Esophagus squamous epithelium (tissue), 5 donors: ENCODE measurements around the gene MTHFD2L. TPM values are rescaled to one million over a fixed set of nuclear protein-coding genes. Genes with fewer than 3 reads are reported as not detected.
"Not testable (repeated sequence)": the region's sequence is repeated elsewhere in the genome, so short reads cannot be mapped to it uniquely, and the experiment has no call there.

ENCODE experiments used
- DNase-seq: peaks from one replicate; lab custom pipeline; 2025; lab: John Stamatoyannopoulos, UW
- H3K27ac ChIP-seq, 4 donors: fragments of 200-600 bp; sonication (generic); one replicate each; pipeline ENCODE4 v1.5.1; 2016 to 2019; ENCODE audit warnings: mild to moderate bottlenecking in 1 of 4
- H3K27me3 ChIP-seq, 4 donors: fragments of 200-600 bp; sonication (generic); 1 replicate in 3 of 4; 2 replicates in 1 of 4; pipeline versions ENCODE4 v1.5.1 to v1.6.0; 2017 to 2021; ENCODE audit warnings: antibody characterized with exemption in 1 of 4
- H3K36me3 ChIP-seq, 3 donors: fragments of 200-600 bp; sonication (generic); one replicate each; pipeline ENCODE4 v1.5.1; 2016 to 2019
- H3K4me1 ChIP-seq, 3 donors: fragments of 200-600 bp; sonication (generic); one replicate each; pipeline ENCODE4 v1.5.1; 2017 to 2019
- H3K4me3 ChIP-seq, 4 donors: fragments of 200-600 bp; sonication (generic); 1 replicate in 3 of 4; 2 replicates in 1 of 4; pipeline ENCODE4 v1.5.1; 2016 to 2019; ENCODE audit warnings: mild to moderate bottlenecking in 2 of 4, moderate library complexity in 1 of 4
- H3K9me3 ChIP-seq, 3 donors: fragments of 200-600 bp; sonication (generic); one replicate each; pipeline ENCODE4 v1.5.1; 2016 to 2019
- POLR2A ChIP-seq, 4 donors: fragments of 450-650 bp; IDR thresholded peaks; one replicate each; pipeline ENCODE4 v1.6.1; 2017; ENCODE audit warnings: antibody characterized with exemption in 4 of 4, mild to moderate bottlenecking in 4 of 4, moderate library complexity in 3 of 4
- WGBS, 2 donors: methylation state at CpG; one replicate each; pipeline ENCODE4 v1.1.5; 2018; 5-methylcytosine and 5-hydroxymethylcytosine counted together
- intact Hi-C: fragments of 100-400 bp; cut with DNase I; formaldehyde crosslinking; loops from one replicate; pipeline ENCODE4 v1.15.0; 2022
- total RNA-seq, 4 donors: library from RNA; depleted of rRNA; stranded (reverse); fragments of >200 nt; gene quantifications; one replicate each; pipeline ENCODE4 v1.1.0, GENCODE V29; 2016
- TF ChIP-seq, protein P1 (sequence below), 6 experiments: fragments of 450-650 bp in 4 of 6; fragments of 200-600 bp in 2 of 6; sonication (generic) in 2 of 6; IDR thresholded peaks; one replicate each; pipeline ENCODE4 v1.5.1; 2016 to 2019; ENCODE audit warnings: antibody characterized with exemption in 6 of 6, mild to moderate bottlenecking in 4 of 6, moderate library complexity in 4 of 6
- donor health status: DM: yes; HTN: yes; CAD: no.

MTHFD2L gene
- total RNA-seq, 4 donors from 2014 or later = 9.9 to 22.9 (median 19.1) TPM

DNA sequence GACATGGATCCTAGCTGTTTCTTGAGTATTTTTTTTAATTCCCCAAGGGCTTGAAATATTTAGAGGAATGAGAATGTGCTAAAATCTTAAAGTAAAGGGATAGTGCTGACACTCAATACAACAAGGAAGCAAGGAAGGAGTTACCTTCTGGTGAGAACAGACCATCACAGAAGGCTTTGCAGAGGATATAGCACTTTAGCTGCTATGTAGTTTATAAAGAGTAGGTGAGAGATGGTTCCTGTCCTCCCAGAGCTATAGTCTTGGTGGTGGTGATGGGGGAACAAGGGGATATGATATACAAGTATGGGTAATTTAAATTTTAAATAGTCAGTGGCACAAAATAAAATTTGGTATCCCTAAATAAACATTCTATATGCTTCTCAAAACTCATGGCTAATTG, 47.6 kb downstream of the MTHFD2L start:
- TF ChIP-seq, protein P1, sequence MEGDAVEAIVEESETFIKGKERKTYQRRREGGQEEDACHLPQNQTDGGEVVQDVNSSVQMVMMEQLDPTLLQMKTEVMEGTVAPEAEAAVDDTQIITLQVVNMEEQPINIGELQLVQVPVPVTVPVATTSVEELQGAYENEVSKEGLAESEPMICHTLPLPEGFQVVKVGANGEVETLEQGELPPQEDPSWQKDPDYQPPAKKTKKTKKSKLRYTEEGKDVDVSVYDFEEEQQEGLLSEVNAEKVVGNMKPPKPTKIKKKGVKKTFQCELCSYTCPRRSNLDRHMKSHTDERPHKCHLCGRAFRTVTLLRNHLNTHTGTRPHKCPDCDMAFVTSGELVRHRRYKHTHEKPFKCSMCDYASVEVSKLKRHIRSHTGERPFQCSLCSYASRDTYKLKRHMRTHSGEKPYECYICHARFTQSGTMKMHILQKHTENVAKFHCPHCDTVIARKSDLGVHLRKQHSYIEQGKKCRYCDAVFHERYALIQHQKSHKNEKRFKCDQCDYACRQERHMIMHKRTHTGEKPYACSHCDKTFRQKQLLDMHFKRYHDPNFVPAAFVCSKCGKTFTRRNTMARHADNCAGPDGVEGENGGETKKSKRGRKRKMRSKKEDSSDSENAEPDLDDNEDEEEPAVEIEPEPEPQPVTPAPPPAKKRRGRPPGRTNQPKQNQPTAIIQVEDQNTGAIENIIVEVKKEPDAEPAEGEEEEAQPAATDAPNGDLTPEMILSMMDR (IDR thresholded peaks at IDR 0.05) = no peak
- TF ChIP-seq POLR2A (IDR thresholded peaks at IDR 0.05) = no peak
- no peak overlapping the region for H3K27ac ChIP-seq
- no peak overlapping the region for H3K4me3 ChIP-seq
- DNase-seq = no peak
- peaks cover 0 to 9% (median 0%) of the 10 kb centered on the region in 3 donors for H3K4me1 ChIP-seq
- H3K36me3 ChIP-seq = peaks cover 0 to 15% (median 0%) of the 10 kb centered on the region in 3 donors
- H3K9me3 ChIP-seq = no peaks in the 10 kb centered on the region
- H3K27me3 ChIP-seq = no peaks in the 10 kb centered on the region
- intact Hi-C loops = no loop called here

DNA sequence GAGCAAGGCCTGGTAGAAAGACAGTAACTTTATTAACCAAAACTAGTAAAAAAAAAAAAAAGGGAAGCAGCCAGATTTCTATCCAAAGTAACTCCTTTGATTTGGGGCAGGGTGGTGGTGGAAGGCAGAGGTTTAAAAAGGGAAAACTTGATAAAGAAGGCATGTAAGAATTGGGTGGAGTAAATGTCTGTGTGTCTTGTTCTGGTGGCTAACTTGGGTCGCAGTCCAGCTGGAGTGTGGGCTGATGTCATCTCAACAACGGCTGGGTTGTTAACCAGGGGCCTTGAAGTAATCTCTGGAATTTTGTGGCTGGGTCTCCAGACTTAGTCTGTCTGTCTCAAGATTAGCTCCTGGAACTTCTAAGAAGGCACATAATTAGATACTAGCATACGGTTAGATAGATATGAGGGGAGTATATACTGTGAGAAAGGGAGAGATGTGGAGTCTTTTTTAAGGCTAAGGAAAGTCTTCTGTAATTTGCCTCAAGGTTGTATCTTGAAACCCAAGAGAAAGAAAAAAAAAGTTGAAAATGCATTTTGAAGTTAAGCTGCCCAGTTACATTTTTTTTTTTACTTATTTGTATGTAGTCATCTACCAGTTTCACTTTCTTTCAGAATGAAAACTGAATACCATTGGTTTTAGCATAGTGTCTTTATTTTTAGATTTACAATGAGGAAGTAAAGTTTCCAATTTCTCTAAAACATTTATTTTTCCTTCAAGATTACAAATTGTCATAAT, 48.3 kb downstream of the MTHFD2L start:
- Histone ChIP-seq H3K36me3 (peaks cover 0 to 12% (median 0%) of the 10 kb centered on the region in 3 donors), H3K27ac (no peak overlapping the region), H3K9me3 (peaks cover 0 to 6% (median 0%) of the 10 kb centered on the region in 3 donors), H3K4me1 (peaks cover 0 to 9% (median 0%) of the 10 kb centered on the region in 3 donors), H3K4me3 (no peak overlapping the region), H3K27me3 (no peaks in the 10 kb centered on the region)
- intact Hi-C loops = no loop called here
- DNase-seq = no peak
- no peak for TF ChIP-seq POLR2A (IDR thresholded peaks at IDR 0.05)
- TF ChIP-seq, protein P1 (IDR thresholded peaks at IDR 0.05) = no peak
- WGBS, 2 donors = 50 to 53% methylated on average over 3 of the region's 3 CpGs

DNA sequence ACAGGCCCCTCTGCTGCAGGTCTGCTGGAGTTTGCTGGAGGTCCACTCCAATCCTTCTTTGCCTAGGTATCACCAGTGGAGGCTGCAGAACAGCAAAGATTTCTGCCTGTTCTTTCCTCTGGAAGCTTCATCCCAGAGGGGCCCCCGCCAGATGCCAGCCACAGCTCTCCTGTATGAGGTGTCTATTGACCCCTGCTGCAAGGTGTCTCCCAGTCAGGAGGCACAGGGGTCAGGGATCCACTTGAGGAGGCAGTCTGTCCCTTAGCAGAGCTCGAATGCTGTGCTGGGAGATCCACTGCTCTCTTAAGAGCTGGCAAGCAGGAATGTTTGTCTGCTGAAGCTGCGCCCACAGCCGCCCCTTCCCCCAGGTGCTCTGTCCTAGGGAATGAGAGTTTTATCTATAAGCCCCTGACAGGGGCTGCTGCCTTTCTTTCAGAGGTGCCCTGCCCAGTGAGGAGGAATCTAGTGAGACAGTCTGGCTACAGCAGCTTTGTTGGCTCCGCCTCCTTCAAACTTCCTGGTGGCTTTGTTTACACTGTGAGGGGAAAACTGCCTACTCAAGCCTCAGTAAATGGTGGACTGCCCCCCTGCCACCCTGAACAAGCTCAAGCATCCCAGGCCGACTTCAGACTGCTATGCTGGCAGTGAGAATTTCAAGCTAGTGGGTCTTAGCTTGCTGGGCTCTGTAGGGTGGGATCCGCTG, 56.7 kb downstream of the MTHFD2L start:
- H3K27me3 ChIP-seq, DNase-seq, intact Hi-C loops, H3K27ac ChIP-seq, H3K36me3 ChIP-seq, H3K9me3 ChIP-seq, H3K4me3 ChIP-seq: not testable (repeated sequence)
- WGBS, 2 donors = 68 to 100% methylated on average over 4 to 5 of the region's 7 CpGs
- H3K4me1 ChIP-seq = peaks cover 0 to 40% (median 2%) of the 10 kb centered on the region in 3 donors

DNA sequence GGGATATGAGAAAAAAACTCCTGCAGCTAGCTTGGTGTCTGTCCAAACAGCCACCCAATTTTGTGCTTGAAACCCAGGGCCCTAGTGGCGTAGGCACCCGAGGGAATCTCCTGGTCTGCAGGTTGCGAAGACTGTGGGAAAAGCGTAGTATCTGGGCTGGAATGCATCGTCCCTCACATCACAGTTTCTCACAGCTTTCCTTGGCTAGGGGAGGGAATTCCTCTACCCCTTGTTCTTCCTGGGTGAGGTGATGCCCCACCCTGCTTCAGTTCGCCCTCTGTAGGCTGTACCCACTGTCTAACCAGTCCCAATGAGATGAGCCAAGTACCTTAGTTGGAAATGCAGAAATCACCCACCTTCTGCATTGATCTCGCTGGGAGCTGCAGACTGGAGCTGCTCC, 57.3 kb downstream of the MTHFD2L start:
- H3K36me3 ChIP-seq, H3K9me3 ChIP-seq, intact Hi-C loops, H3K27me3 ChIP-seq, H3K27ac ChIP-seq, H3K4me3 ChIP-seq, DNase-seq: not testable (repeated sequence)
- WGBS, 2 donors = 85 to 90% methylated on average over 6 to 7 of the region's 7 CpGs
- peaks cover 0 to 46% (median 4%) of the 10 kb centered on the region in 3 donors for H3K4me1 ChIP-seq

DNA sequence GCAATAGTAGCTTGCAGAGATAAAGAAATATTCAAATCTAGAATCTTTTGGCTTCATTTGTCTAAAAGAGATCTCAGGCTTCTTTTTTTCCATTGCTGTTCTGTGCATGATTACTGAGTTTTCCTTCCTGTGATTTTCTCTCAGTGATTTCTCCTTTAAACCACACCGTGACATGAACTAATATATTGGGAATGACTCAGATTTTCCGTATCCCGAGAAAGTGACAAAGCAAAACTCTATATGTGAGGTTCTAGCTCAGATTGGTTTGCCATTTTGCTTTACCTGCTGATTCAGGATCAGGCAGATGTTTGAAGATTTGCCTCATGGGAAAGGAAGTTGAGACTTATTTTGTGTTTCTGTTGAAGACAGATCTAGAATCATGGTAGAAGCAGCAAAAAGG, 59.4 kb downstream of the MTHFD2L start:
- no peaks in the 10 kb centered on the region for H3K36me3 ChIP-seq
- no peak for DNase-seq
- intact Hi-C loops = no loop called here
- H3K27ac ChIP-seq = peak overlapping the region in 3 of 4 donors; percentile 10 to 63 (median 59)
- WGBS, 2 donors = 53 to 75% methylated on average over 3 of the region's 3 CpGs
- no peak overlapping the region for H3K4me3 ChIP-seq
- H3K27me3 ChIP-seq = no peaks in the 10 kb centered on the region
- no peaks in the 10 kb centered on the region for H3K9me3 ChIP-seq
- TF ChIP-seq, protein P1 (IDR thresholded peaks at IDR 0.05) = no peak
- TF ChIP-seq POLR2A (IDR thresholded peaks at IDR 0.05) = no peak
- H3K4me1 ChIP-seq = peaks cover 0 to 48% (median 4%) of the 10 kb centered on the region in 3 donors

DNA sequence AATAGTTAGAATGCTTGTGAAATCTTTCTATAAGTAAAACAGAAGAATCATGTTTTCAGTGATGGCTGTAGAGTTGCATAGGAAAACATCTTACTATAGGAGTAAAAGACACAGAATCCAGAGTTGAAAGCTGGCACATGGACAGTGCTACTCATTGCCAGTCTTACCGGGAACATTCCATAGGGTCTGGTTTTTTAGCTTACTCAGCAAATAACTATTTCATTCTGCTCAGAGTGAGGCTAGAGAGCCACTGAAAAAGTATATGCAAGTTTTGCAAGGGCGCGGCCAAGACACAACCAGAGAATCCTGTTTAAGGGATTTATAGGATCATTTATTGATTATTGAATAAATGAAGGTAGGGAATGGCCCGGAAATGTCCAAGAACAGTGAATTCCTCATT, 60.3 kb downstream of the MTHFD2L start:
- Histone ChIP-seq H3K4me1 (peaks cover 0 to 48% (median 4%) of the 10 kb centered on the region in 3 donors), H3K27ac (peak overlapping the region in 3 of 4 donors; percentile 39 to 63 (median 59)), H3K36me3 (no peaks in the 10 kb centered on the region), H3K9me3 (no peaks in the 10 kb centered on the region), H3K27me3 (no peaks in the 10 kb centered on the region), H3K4me3 (no peak overlapping the region)
- TF ChIP-seq POLR2A (IDR thresholded peaks at IDR 0.05) = no peak
- TF ChIP-seq, protein P1 (IDR thresholded peaks at IDR 0.05) = no peak
- 62 to 72% methylated on average over 4 of the region's 4 CpGs for WGBS, 2 donors
- no peak for DNase-seq
- intact Hi-C loops = no loop called here
